Measurements from ENCODE around the gene SUPT20HL2.

SUPT20HL2 gene

GRCh38 chrX:24268786-24269185, 45.1 kb downstream of the SUPT20HL2 start:
- FAIRE-seq (no peak), DNase-seq (ENCODE audit: insufficient read length, low spot score) (no peak)
- no peak for TF ChIP-seq PAX5 (IDR thresholded peaks at IDR 0.05; ENCODE audit: insufficient read depth, low read length, severe bottlenecking)
- TF ChIP-seq POLR2A (IDR thresholded peaks at IDR 0.05; ENCODE audit: low read depth, low read length), result no peak
- no peak for TF ChIP-seq POU2F2 (IDR thresholded peaks at IDR 0.05; ENCODE audit: low read depth, low read length)
- TF ChIP-seq POLR2AphosphoS5 (IDR thresholded peaks at IDR 0.05; ENCODE audit: low read depth, low read length), result no peak
- no peak for TF ChIP-seq TAF1 (IDR thresholded peaks at IDR 0.05; ENCODE audit: low read depth, low read length)
- no peak for TF ChIP-seq SPI1 (IDR thresholded peaks at IDR 0.05; ENCODE audit: low read depth, low read length)

DNA sequence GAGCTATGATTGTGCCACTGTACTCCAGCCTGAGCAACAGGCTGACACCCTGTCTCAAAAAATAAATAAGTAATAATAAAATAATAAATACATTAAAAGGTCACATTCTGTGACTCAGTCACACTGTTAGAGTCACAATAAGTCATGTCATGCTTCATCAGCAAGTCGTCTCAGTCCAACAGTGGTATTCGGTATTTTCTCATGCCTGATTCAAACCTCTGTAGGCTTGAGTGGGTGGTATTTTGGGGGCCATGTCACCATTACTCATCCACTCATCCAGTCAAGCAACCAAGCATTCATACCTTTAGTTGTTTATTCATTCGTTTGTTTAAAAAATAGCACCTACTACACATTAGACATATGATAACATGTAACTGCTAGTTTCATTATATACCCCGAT, 46.9 kb downstream of the SUPT20HL2 start:
- FAIRE-seq (no peak), DNase-seq (ENCODE audit: insufficient read length, low spot score) (no peak)
- TF ChIP-seq PAX5 (IDR thresholded peaks at IDR 0.05; ENCODE audit: insufficient read depth, low read length, severe bottlenecking) (no peak), TAF1 (IDR thresholded peaks at IDR 0.05; ENCODE audit: low read depth, low read length) (no peak), POLR2AphosphoS5 (IDR thresholded peaks at IDR 0.05; ENCODE audit: low read depth, low read length) (no peak), POU2F2 (IDR thresholded peaks at IDR 0.05; ENCODE audit: low read depth, low read length) (no peak)

DNA sequence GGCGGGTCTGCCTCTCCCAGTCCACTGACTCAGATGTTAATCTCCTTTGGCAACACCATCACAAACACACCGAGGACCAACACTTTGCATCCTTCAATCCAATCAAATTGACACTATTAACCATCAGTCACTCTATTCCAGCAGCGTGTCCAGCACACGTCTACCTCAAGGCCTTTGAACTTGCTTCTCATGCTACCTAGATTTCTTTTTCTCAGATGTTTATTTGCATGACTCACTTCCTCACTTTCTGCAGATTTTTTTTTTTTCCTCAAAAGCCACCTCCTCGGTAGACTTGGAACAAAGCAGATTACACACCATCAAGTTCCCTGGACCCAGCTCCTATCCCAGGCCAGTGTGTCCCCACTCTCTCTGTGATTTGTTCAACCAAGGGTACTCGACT, 49.5 kb downstream of the SUPT20HL2 start:
- TF ChIP-seq POU2F2 (IDR thresholded peaks at IDR 0.05; ENCODE audit: low read depth, low read length), result no peak
- peak; percentile 15; the same call in 1 of the 2 replicates for TF ChIP-seq SPI1 (IDR thresholded peaks at IDR 0.05; ENCODE audit: low read depth, low read length)
- FAIRE-seq, result no peak
- no peak for DNase-seq (ENCODE audit: insufficient read length, low spot score)

DNA sequence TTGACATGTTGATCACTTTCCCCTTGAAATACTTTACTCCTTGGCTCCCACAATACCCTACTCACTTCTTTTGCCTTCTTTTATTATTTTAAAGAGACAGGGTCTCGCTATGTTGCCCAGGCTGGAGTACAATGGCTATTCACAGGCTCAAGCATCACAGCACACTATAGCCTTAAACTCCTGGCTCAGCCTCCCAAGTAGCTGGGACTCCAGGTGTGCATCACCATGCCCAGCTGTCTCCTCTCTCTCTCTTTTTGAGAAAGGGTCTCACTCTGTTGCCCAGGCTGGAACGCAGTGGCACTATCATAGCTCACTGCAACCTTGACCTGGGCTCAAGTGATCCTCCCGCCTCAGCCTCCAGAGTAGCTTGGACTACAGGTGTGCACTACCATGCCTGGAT, 51.6 kb downstream of the SUPT20HL2 start:
- no peak for TF ChIP-seq POLR2AphosphoS5 (IDR thresholded peaks at IDR 0.05; ENCODE audit: low read depth, low read length)
- no peak for TF ChIP-seq SPI1 (IDR thresholded peaks at IDR 0.05; ENCODE audit: low read depth, low read length)
- no peak for TF ChIP-seq POLR2A (IDR thresholded peaks at IDR 0.05; ENCODE audit: low read depth, low read length)
- TF ChIP-seq POU2F2 (IDR thresholded peaks at IDR 0.05; ENCODE audit: low read depth, low read length), result no peak
- TF ChIP-seq TAF1 (IDR thresholded peaks at IDR 0.05; ENCODE audit: low read depth, low read length), result no peak
- no peak for TF ChIP-seq PAX5 (IDR thresholded peaks at IDR 0.05; ENCODE audit: insufficient read depth, low read length, severe bottlenecking)
- no peak for FAIRE-seq

More for the DNA sequence above, 51.6 kb downstream of the SUPT20HL2 start:
- no peak for DNase-seq (ENCODE audit: insufficient read length, low spot score)

Measured in GM12891 (cell line).